Measurements from ENCODE around the gene MBNL2. TPM values are rescaled to one million over a fixed set of nuclear protein-coding genes. Genes with fewer than 3 reads are reported as not detected.

MBNL2 gene
- total RNA-seq, 1 experiment from 2014 or later = 0.17 TPM

DNA sequence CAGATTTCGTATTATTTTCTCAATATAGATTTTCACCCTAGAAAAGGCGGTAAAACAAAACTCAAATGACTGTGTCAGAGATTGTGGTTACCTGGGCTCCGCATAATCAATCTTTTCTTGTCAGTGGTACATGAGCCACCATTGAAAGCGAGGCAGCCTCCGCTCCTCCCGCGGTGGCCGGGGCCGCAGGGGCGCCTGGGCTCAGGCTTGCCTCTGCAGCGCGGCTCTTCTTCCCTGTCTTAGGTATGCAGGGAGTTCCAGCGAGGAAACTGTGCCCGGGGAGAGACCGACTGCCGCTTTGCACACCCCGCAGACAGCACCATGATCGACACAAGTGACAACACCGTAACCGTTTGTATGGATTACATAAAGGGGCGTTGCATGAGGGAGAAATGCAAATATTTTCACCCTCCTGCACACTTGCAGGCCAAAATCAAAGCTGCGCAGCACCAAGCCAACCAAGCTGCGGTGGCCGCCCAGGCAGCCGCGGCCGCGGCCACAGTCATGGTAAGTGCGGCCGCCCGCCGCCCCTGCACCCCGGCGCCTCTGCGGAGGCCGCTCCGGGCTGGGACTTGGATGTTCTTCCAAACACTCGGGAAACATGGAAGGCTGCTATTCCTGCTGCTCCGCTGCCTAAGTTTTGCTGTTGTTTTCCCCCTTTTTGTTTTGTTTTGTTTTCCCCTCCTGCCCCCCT lies 124.6 kb downstream of the MBNL2 start:
- Mint-ChIP-seq H3K36me3 (ENCODE audit: insufficient read depth in 1 of 3, low read depth in 3 of 3) (peaks cover 0 to 9% (median 8%) of the 10 kb centered on the region in 3 experiments; a peak in 4 of 7 replicates), H3K4me3 (no peak overlapping the region), H3K27me3 (ENCODE audit: low read depth) (peaks cover 33% of the 10 kb centered on the region), H3K27ac (no peak overlapping the region), H3K9me3 (peaks cover 0 to 6% of the 10 kb centered on the region in 2 experiments; a peak in 2 of 5 replicates), H3K4me1 (no peaks in the 10 kb centered on the region)
- Histone ChIP-seq H3K79me1 (ENCODE audit: insufficient read depth, low read depth, low read length, poor library complexity, severe bottlenecking) (no peaks in the 10 kb centered on the region), H3K9ac (ENCODE audit: extremely low read depth, insufficient read length, low read length) (no peak overlapping the region), H2AK5ac (ENCODE audit: insufficient read length, low read length) (no peak overlapping the region), H2BK15ac (ENCODE audit: low read depth, low read length) (no peak overlapping the region), H2AFZ (ENCODE audit: low read length) (no peak overlapping the region), H2BK12ac (ENCODE audit: insufficient read length, low read depth, low read length) (no peak overlapping the region), H3K9me3 (ENCODE audit: control insufficient read depth, low read depth, low read length) (no peaks in the 10 kb centered on the region), H3K56ac (ENCODE audit: insufficient read length, low read depth, low read length) (no peak overlapping the region), H2BK120ac (ENCODE audit: low read depth, low read length, poor library complexity, severe bottlenecking) (no peak overlapping the region), H3K4ac (ENCODE audit: low read depth, low read length) (no peak overlapping the region), H3K23ac (ENCODE audit: insufficient read length, low read depth, low read length) (no peak overlapping the region), H3K14ac (ENCODE audit: insufficient read depth, low read length) (no peak overlapping the region), H3K27me3 (ENCODE audit: insufficient read depth, low read length) (no peaks in the 10 kb centered on the region), H3K4me1 (ENCODE audit: insufficient read depth, low read length) (no peaks in the 10 kb centered on the region), H4K91ac (ENCODE audit: insufficient read length, low read depth, low read length) (no peak overlapping the region), H3K27ac (ENCODE audit: insufficient read length, low read depth, low read length) (no peak overlapping the region), H3K23me2 (ENCODE audit: insufficient read length, low read depth, low read length, poor library complexity, severe bottlenecking) (no peaks in the 10 kb centered on the region), H3K79me2 (ENCODE audit: insufficient read depth, low read length) (no peaks in the 10 kb centered on the region), H4K5ac (ENCODE audit: insufficient read length, low read depth, low read length) (no peak overlapping the region), H2BK20ac (ENCODE audit: low read depth, low read length, poor library complexity, severe bottlenecking) (no peak overlapping the region), H3K18ac (ENCODE audit: insufficient read length, low read depth, low read length) (no peak overlapping the region), H4K20me1 (ENCODE audit: control insufficient read depth, insufficient read depth, insufficient read length) (no peaks in the 10 kb centered on the region), H3T11ph (ENCODE audit: low read length) (no peak overlapping the region), H4K8ac (replicated peaks; ENCODE audit: insufficient read length, low read depth, low read length) (no peak overlapping the region), H3K4me2 (ENCODE audit: insufficient read depth, insufficient read length, low read length) (no peak overlapping the region), H2BK5ac (ENCODE audit: insufficient read length, low read length) (no peak overlapping the region)
- no peak for DNase-seq
- WGBS (ENCODE audit: extremely low coverage, insufficient read length, low lambda C conversion rate) = no CpG with 5 or more reads among the region's 39 CpGs
- TF ChIP-seq, protein P1, sequence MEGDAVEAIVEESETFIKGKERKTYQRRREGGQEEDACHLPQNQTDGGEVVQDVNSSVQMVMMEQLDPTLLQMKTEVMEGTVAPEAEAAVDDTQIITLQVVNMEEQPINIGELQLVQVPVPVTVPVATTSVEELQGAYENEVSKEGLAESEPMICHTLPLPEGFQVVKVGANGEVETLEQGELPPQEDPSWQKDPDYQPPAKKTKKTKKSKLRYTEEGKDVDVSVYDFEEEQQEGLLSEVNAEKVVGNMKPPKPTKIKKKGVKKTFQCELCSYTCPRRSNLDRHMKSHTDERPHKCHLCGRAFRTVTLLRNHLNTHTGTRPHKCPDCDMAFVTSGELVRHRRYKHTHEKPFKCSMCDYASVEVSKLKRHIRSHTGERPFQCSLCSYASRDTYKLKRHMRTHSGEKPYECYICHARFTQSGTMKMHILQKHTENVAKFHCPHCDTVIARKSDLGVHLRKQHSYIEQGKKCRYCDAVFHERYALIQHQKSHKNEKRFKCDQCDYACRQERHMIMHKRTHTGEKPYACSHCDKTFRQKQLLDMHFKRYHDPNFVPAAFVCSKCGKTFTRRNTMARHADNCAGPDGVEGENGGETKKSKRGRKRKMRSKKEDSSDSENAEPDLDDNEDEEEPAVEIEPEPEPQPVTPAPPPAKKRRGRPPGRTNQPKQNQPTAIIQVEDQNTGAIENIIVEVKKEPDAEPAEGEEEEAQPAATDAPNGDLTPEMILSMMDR (conservative IDR thresholded peaks at IDR 0.05) = no peak

All from H9 (cell line).